Esophagus muscularis mucosa (tissue), 4 donors: Measurements from ENCODE around the gene VSIG2. TPM values are rescaled to one million over a fixed set of nuclear protein-coding genes. Genes with fewer than 3 reads are reported as not detected.

Experiments
- DNase-seq: peaks from one replicate; pipeline ENCODE4 v3.0.0-alpha.2; 2017; ENCODE audit errors: extremely low spot score
- H3K27ac ChIP-seq, 4 donors: fragments of 200-600 bp; sonication (generic); replicated peaks in 1 of 4; 1 replicate in 3 of 4; 2 replicates in 1 of 4; pipeline ENCODE4 v1.5.1; 2016 to 2019; ENCODE audit warnings: mild to moderate bottlenecking in 1 of 4
- H3K27me3 ChIP-seq, 4 donors: fragments of 200-600 bp; sonication (generic); one replicate each; pipeline versions ENCODE4 v1.5.1 to v1.6.0; 2016 to 2019
- H3K36me3 ChIP-seq, 4 donors: fragments of 200-600 bp; sonication (generic); one replicate each; pipeline ENCODE4 v1.5.1; 2016 to 2019
- H3K4me1 ChIP-seq, 4 donors: fragments of 200-600 bp; sonication (generic); one replicate each; pipeline ENCODE4 v1.5.1; 2016 to 2019
- H3K4me3 ChIP-seq, 4 donors: fragments of 200-600 bp; sonication (generic); 1 replicate in 2 of 4; 2 replicates in 2 of 4; pipeline ENCODE4 v1.5.1; 2016 to 2019; ENCODE audit warnings: mild to moderate bottlenecking in 4 of 4, moderate library complexity in 1 of 4
- H3K9me3 ChIP-seq, 4 donors: fragments of 200-600 bp; sonication (generic); 1 replicate in 3 of 4; 2 replicates in 1 of 4; pipeline ENCODE4 v1.5.1; 2016 to 2019
- CTCF ChIP-seq, 3 experiments: fragments of 200-600 bp in 2 of 3; fragments of 450-650 bp in 1 of 3; sonication (generic) in 2 of 3; IDR thresholded peaks; one replicate each; pipeline ENCODE4 v1.5.1; 2017 to 2019; ENCODE audit warnings: antibody characterized with exemption in 3 of 3, mild to moderate bottlenecking in 2 of 3, moderate library complexity in 1 of 3
- EP300 ChIP-seq: sonication (generic); formaldehyde crosslinking; IDR thresholded peaks from one replicate; pipeline ENCODE4 v1.6.1; 2017; ENCODE audit warnings: antibody characterized with exemption
- POLR2A ChIP-seq: fragments of 450-650 bp; IDR thresholded peaks from one replicate; pipeline ENCODE4 v1.6.1; 2017; ENCODE audit warnings: antibody characterized with exemption, moderate library complexity, mild to moderate bottlenecking, low read depth
- POLR2AphosphoS5 ChIP-seq, 2 donors: sonication (generic); formaldehyde crosslinking; IDR thresholded peaks; one replicate each; pipeline ENCODE4 v1.6.1; 2017; ENCODE audit warnings: antibody characterized with exemption in 2 of 2
- WGBS: methylation state at CpG from one replicate; pipeline ENCODE4 v1.1.5; 2018; 5-methylcytosine and 5-hydroxymethylcytosine counted together
- intact Hi-C: fragments of 100-400 bp; cut with DNase I; formaldehyde crosslinking; loops from one replicate; pipeline ENCODE4 v1.15.1; 2023
- total RNA-seq, 4 donors: library from RNA; depleted of rRNA; stranded (reverse); fragments of >200 nt; gene quantifications; one replicate each; pipeline versions ENCODE4 v1.1.0 to v1.2.1, GENCODE V29; 2016

The VSIG2 gene
- total RNA-seq, 4 donors from 2014 or later, result 0.29 TPM; not detected in 3

- Histone ChIP-seq H3K36me3 (peaks cover 11 to 44% (median 21%) of the 10 kb centered on the region in 4 donors), H3K4me1 (peaks cover 26 to 53% (median 43%) of the 10 kb centered on the region in 4 donors), H3K27ac (peak overlapping the region; percentile 69 to 82 (median 82)), H3K4me3 (peak overlapping the region; percentile 52 to 65 (median 54)), H3K27me3 (peaks cover 5 to 48% (median 38%) of the 10 kb centered on the region in 4 donors), H3K9me3 (no peaks in the 10 kb centered on the region)
- 5% methylated on average over 21 of the region's 21 CpGs for WGBS
- peak; percentile 5 to 29 for TF ChIP-seq POLR2AphosphoS5 (IDR thresholded peaks at IDR 0.05)
- TF ChIP-seq EP300, result no peak
- peak; percentile 60 to 76 (median 63) for TF ChIP-seq CTCF (IDR thresholded peaks at IDR 0.05)
- TF ChIP-seq POLR2A, result no peak
- DNase-seq, result peak; percentile 93
- intact Hi-C loops, result loop anchor here (1.0 to 5.0 kb wide), 3 partner anchors 34 to 94 kb away; no protein-coding TSS in a partner anchor
Observed at GRCh38 chr11:124763156-124763947, 11.3 kb upstream of the VSIG2 start.

GRCh38 chr11:124762624-124763155, 10.6 kb upstream of the VSIG2 start:
- H3K27me3 ChIP-seq, result peaks cover 5 to 55% (median 43%) of the 10 kb centered on the region in 4 donors
- intact Hi-C loops, result loop anchor here (1.0 to 5.0 kb wide), 3 partner anchors 35 to 93 kb away; no protein-coding TSS in a partner anchor
- H3K4me3 ChIP-seq, result peak overlapping the region; percentile 52 to 65 (median 54)
- no peaks in the 10 kb centered on the region for H3K9me3 ChIP-seq
- 0% methylated on average over 5 of the region's 45 CpGs for WGBS
- H3K36me3 ChIP-seq, result peaks cover 10 to 39% (median 17%) of the 10 kb centered on the region in 4 donors
- DNase-seq, result no peak
- peak overlapping the region; percentile 69 to 82 (median 82) for H3K27ac ChIP-seq
- peaks cover 32 to 60% (median 48%) of the 10 kb centered on the region in 4 donors for H3K4me1 ChIP-seq
- TF ChIP-seq POLR2A (no peak), EP300 (no peak), CTCF (IDR thresholded peaks at IDR 0.05) (no peak), POLR2AphosphoS5 (IDR thresholded peaks at IDR 0.05) (no peak)

GRCh38 chr11:124762105-124762623, 10.1 kb upstream of the VSIG2 start, which contains the start of gene ESAM:
Gene ESAM (minus strand): TSS chr11:124762290. CDS start chr11:124762154, 136 bp downstream.
- peaks cover 5 to 35% (median 13%) of the 10 kb centered on the region in 4 donors for H3K36me3 ChIP-seq
- H3K27me3 ChIP-seq, result peaks cover 5 to 60% (median 46%) of the 10 kb centered on the region in 4 donors
- H3K9me3 ChIP-seq, result no peaks in the 10 kb centered on the region
- DNase-seq, result peak; percentile 86
- peaks cover 33 to 60% (median 49%) of the 10 kb centered on the region in 4 donors for H3K4me1 ChIP-seq
- intact Hi-C loops, result loop anchor here (5.0 kb wide), 2 partner anchors 35 to 75 kb away; no protein-coding TSS in a partner anchor
- H3K4me3 ChIP-seq, result peak within 1 kb of the TSS; percentile 52 to 65 (median 54)
- WGBS, result under 1% methylated on average over 35 of the region's 55 CpGs
- TF ChIP-seq POLR2A, result peak; percentile 19
- TF ChIP-seq POLR2AphosphoS5 (IDR thresholded peaks at IDR 0.05), result peak in 1 of 2 donors; percentile 85
- TF ChIP-seq CTCF (IDR thresholded peaks at IDR 0.05), result no peak
- peak within 1 kb of the TSS; percentile 69 to 82 (median 82) for H3K27ac ChIP-seq

GRCh38 chr11:124761301-124762104, 9.4 kb upstream of the VSIG2 start:
- H3K36me3 ChIP-seq, result peaks cover 0 to 35% (median 6%) of the 10 kb centered on the region in 4 donors
- TF ChIP-seq POLR2AphosphoS5 (IDR thresholded peaks at IDR 0.05), result no peak
- no peak for TF ChIP-seq POLR2A
- no peak for TF ChIP-seq CTCF (IDR thresholded peaks at IDR 0.05)
- TF ChIP-seq EP300, result no peak
- no peaks in the 10 kb centered on the region for H3K9me3 ChIP-seq
- 34% methylated on average over 16 of the region's 25 CpGs for WGBS
- H3K4me1 ChIP-seq, result peaks cover 38 to 60% (median 49%) of the 10 kb centered on the region in 4 donors
- H3K4me3 ChIP-seq, result peak overlapping the region; percentile 52 to 65 (median 54)
- H3K27ac ChIP-seq, result peak overlapping the region; percentile 69 to 82 (median 82)
- peak; percentile 45 for DNase-seq
- H3K27me3 ChIP-seq, result peaks cover 5 to 66% (median 52%) of the 10 kb centered on the region in 4 donors
- intact Hi-C loops, result loop anchor here (5.0 kb wide), 2 partner anchors 36 to 76 kb away; no protein-coding TSS in a partner anchor
